ENCODE measurements around the gene ASTE1. TPM values are rescaled to one million over a fixed set of nuclear protein-coding genes. Genes with fewer than 3 reads are reported as not detected.

Gene ASTE1
- total and polyA plus RNA-seq, 2 of the 8 experiments (the other 6 are each of a cell fraction or from before 2014, with no cell fraction given): 6.4 TPM; not detected in 1

- TF ChIP-seq CHD7 (IDR thresholded peaks at IDR 0.05; ENCODE audit: insufficient replicate concordance, low read length) (no peak), CBX8 (IDR thresholded peaks at IDR 0.05; ENCODE audit: borderline replicate concordance, low read depth, low read length) (no peak), TCF12 (IDR thresholded peaks at IDR 0.05; ENCODE audit: low read depth, low read length) (no peak), ASH2L (IDR thresholded peaks at IDR 0.05; ENCODE audit: low read length) (no peak), TAF1 (IDR thresholded peaks at IDR 0.05; ENCODE audit: low read depth, low read length) (no peak)
Observed at GRCh38 chr3:131075632-131076328, 49.2 kb upstream of the ASTE1 start (continued).
